KMS-11 (cell line): ENCODE results near the gene FAM107B.

Source experiments
- H2AFZ ChIP-seq: fragments of 200-600 bp; sonication (generic); 2 replicates; pipeline ENCODE4 v1.6.1; 2016; ENCODE audit warnings: antibody characterized with exemption, mixed run types, low read depth
- H3K27ac ChIP-seq: fragments of 200-600 bp; sonication (generic); 2 replicates; pipeline ENCODE4 v1.6.1; 2016; ENCODE audit warnings: mild to moderate bottlenecking, mixed run types
- H3K27me3 ChIP-seq: fragments of 200-600 bp; sonication (generic); 2 replicates; pipeline ENCODE4 v1.6.1; 2017; ENCODE audit warnings: mild to moderate bottlenecking, low read depth, mixed run types, moderate library complexity; ENCODE audit not compliant: insufficient read depth
- H3K36me3 ChIP-seq: fragments of 200-600 bp; sonication (generic); 2 replicates; pipeline ENCODE4 v1.6.1; 2017; ENCODE audit warnings: mild to moderate bottlenecking, mixed run types; ENCODE audit not compliant: insufficient read depth
- H3K4me1 ChIP-seq: fragments of 200-600 bp; sonication (generic); 2 replicates; pipeline ENCODE4 v1.6.1; 2016; ENCODE audit warnings: mild to moderate bottlenecking, low read depth, mixed run types; ENCODE audit not compliant: poor library complexity, severe bottlenecking
- H3K4me2 ChIP-seq: fragments of 200-600 bp; sonication (generic); 2 replicates; pipeline ENCODE4 v1.7.0; 2016; ENCODE audit warnings: mild to moderate bottlenecking, mixed run types
- H3K4me3 ChIP-seq: fragments of 200-600 bp; sonication (generic); IDR thresholded peaks from 2 replicates; pipeline ENCODE4 v1.6.1; 2017; ENCODE audit warnings: low read depth, low read length, mixed read lengths; ENCODE audit not compliant: insufficient read depth
- H3K79me2 ChIP-seq: fragments of 200-600 bp; sonication (generic); 2 replicates; pipeline ENCODE4 v1.6.1; 2016; ENCODE audit warnings: low read depth, mixed run types; ENCODE audit not compliant: insufficient read depth
- H3K9ac ChIP-seq: fragments of 200-600 bp; sonication (generic); 2 replicates; pipeline ENCODE4 v1.6.1; 2016; ENCODE audit warnings: mild to moderate bottlenecking, mixed run types
- H4K20me1 ChIP-seq: fragments of 200-600 bp; sonication (generic); 2 replicates; pipeline ENCODE4 v1.6.1; 2016; ENCODE audit warnings: mild to moderate bottlenecking, mixed run types; ENCODE audit not compliant: insufficient read depth
- TF ChIP-seq, protein P1 (sequence below): fragments of 200-600 bp; sonication (generic); conservative IDR thresholded peaks from 2 replicates; pipeline ENCODE4 v1.6.1; 2017; ENCODE audit warnings: low read depth, mild to moderate bottlenecking, antibody characterized with exemption, low read length, moderate library complexity, mixed read lengths

FAM107B gene

DNA sequence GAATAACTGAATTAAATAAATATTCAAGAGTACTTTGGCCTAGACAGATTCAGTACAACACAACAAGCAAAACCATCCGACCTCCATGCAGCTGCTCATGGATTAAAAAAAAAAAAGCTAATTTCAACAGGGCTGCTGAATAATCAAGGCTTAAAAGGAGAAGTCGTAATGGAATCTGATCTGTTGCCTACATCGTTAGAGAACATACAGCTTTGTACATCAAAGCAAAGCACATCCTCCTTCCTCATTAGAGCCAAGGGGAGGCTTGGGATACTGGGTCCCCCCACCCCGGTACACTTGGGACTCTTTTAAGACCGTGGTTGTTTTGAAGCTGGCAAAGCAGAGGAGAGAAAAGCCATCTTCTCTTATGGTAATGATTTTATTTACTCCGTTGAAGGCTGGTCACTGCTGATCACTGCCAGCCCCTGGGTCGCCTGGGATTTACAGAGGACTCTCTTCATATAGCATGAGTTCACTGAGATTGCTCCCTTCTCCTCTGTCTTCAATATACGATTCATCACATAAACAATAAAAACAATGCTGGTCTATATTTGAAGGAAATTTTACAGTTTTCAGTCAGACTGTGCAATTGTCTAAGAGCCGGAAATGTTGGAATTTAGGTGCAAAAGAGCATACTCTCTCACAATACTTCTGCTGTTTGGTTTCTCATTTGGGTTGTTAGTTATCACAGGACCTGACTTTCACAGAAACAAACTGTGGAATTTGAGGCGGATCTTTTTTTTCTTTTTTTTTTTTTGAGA, 148.8 kb downstream of the FAM107B start:
- H2AFZ ChIP-seq, result no peak overlapping the region
- H3K27me3 ChIP-seq, result no peaks in the 10 kb centered on the region
- no peak overlapping the region for H3K4me2 ChIP-seq
- no peaks in the 10 kb centered on the region for H4K20me1 ChIP-seq
- H3K4me1 ChIP-seq, result no peaks in the 10 kb centered on the region
- no peak overlapping the region for H3K4me3 ChIP-seq
- H3K36me3 ChIP-seq, result no peaks in the 10 kb centered on the region
- no peaks in the 10 kb centered on the region for H3K79me2 ChIP-seq
- H3K27ac ChIP-seq, result no peak overlapping the region
- TF ChIP-seq, protein P1, sequence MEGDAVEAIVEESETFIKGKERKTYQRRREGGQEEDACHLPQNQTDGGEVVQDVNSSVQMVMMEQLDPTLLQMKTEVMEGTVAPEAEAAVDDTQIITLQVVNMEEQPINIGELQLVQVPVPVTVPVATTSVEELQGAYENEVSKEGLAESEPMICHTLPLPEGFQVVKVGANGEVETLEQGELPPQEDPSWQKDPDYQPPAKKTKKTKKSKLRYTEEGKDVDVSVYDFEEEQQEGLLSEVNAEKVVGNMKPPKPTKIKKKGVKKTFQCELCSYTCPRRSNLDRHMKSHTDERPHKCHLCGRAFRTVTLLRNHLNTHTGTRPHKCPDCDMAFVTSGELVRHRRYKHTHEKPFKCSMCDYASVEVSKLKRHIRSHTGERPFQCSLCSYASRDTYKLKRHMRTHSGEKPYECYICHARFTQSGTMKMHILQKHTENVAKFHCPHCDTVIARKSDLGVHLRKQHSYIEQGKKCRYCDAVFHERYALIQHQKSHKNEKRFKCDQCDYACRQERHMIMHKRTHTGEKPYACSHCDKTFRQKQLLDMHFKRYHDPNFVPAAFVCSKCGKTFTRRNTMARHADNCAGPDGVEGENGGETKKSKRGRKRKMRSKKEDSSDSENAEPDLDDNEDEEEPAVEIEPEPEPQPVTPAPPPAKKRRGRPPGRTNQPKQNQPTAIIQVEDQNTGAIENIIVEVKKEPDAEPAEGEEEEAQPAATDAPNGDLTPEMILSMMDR, result no peak
- no peak overlapping the region for H3K9ac ChIP-seq

DNA sequence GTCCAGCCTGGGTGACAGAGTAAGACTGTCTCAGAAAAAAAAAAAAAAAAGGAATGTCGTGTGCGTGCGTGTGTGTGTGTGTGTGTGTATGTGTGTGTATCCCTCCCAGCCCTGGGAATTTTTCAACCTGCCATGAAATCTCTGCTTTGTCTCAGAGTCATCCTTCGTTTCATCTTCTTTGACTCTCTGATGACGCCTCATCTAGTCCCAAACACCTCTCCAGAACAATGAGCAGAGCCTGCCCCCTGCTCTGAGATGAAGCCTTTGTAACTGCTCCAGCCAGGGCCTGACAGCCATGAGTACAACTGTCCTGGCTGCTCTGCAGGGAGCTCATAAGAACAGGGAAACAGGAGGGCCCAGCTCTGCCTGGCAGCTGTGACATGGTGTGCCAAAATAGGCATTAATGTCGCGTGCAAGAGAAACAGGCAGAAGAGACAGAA, 149.5 kb downstream of the FAM107B start:
- Histone ChIP-seq H3K4me3 (no peak overlapping the region), H3K27ac (no peak overlapping the region), H2AFZ (no peak overlapping the region), H4K20me1 (no peaks in the 10 kb centered on the region), H3K79me2 (no peaks in the 10 kb centered on the region), H3K9ac (no peak overlapping the region), H3K27me3 (no peaks in the 10 kb centered on the region), H3K36me3 (no peaks in the 10 kb centered on the region), H3K4me1 (no peaks in the 10 kb centered on the region), H3K4me2 (no peak overlapping the region)
- TF ChIP-seq, protein P1, result no peak

DNA sequence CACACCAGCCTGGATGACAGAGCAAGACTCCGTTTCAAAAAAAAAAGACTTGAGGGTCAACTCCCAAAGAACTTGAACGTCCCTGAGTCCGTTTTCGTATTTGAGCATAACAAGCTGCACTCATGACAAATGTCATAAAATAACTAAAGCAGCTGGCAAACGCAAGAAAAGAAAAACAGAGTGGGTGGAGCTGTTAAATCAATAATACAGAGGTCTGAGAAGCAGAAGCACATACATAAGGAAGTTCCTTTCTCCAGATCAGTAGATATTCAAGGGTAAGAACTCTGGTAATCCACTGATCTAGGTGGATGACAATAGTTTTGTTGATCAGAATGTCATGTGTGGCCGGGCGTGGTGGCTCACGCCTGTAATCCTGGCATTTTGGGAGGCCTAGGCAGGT, 150.1 kb downstream of the FAM107B start:
- no peak overlapping the region for H3K4me2 ChIP-seq
- no peak overlapping the region for H3K27ac ChIP-seq
- no peak overlapping the region for H3K9ac ChIP-seq
- H4K20me1 ChIP-seq, result no peaks in the 10 kb centered on the region
- H3K36me3 ChIP-seq, result no peaks in the 10 kb centered on the region
- no peaks in the 10 kb centered on the region for H3K79me2 ChIP-seq
- H3K4me1 ChIP-seq, result no peaks in the 10 kb centered on the region
- TF ChIP-seq, protein P1, result no peak
- no peaks in the 10 kb centered on the region for H3K27me3 ChIP-seq
- H2AFZ ChIP-seq, result no peak overlapping the region
- H3K4me3 ChIP-seq, result no peak overlapping the region

DNA sequence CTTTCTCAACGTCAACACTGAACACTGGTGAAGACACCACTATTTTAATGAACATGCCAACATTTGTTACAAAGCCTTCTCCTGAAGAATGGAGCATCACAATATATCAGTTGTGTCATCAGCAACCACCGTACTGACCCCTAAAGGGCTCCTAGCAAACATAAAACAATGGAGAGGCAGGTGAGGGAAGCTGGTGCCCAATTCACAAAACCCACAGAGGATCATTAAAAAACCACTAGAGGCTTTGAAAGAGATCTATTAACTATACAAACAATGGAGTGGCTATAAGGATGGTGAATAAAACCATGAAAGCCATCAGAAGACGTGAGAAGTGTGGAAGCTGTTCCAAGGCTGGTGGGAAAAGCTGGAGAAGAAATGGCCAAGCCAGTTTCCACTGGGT, 150.8 kb downstream of the FAM107B start:
- H2AFZ ChIP-seq, result no peak overlapping the region
- no peaks in the 10 kb centered on the region for H3K79me2 ChIP-seq
- TF ChIP-seq, protein P1, result no peak

More for the DNA sequence above, 150.8 kb downstream of the FAM107B start:
- H4K20me1 ChIP-seq, result no peaks in the 10 kb centered on the region
- no peak overlapping the region for H3K9ac ChIP-seq
- H3K4me1 ChIP-seq, result no peaks in the 10 kb centered on the region
- H3K4me3 ChIP-seq, result no peak overlapping the region
- no peaks in the 10 kb centered on the region for H3K27me3 ChIP-seq
- no peak overlapping the region for H3K27ac ChIP-seq
- no peak overlapping the region for H3K4me2 ChIP-seq
- no peaks in the 10 kb centered on the region for H3K36me3 ChIP-seq
